Measurements from ENCODE around the gene FCER1G. TPM values are rescaled to one million over a fixed set of nuclear protein-coding genes. Genes with fewer than 3 reads are reported as not detected.

The FCER1G gene
- total RNA-seq, 1 donor: 0.43 TPM

DNA sequence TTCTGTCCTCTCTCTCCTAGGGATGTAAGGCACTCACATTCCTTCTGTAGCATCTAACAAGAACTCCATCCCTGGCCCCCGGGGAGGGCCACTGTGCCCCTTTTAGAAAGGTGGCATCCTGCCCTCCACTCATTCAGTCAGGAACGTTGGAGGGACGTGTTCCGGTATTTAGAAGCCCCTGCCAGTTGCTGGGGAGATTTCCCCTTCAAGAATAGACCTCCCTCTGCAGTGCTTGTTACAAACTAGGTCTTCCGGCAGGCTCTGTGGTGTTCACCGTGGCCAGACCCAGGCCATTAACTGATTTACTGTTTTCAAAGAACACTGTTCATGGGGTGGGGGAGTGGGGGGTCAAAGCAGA is 44.2 kb downstream of the FCER1G start:
- no peak for DNase-seq (ENCODE audit: low read depth)
- no peak for TF ChIP-seq CTCF (IDR thresholded peaks at IDR 0.05; ENCODE audit: insufficient read depth, low read depth, low read length)
- no peak overlapping the region for H3K4me3 ChIP-seq (ENCODE audit: low read depth, low read length)

GRCh38 chr1:161259765-161260164 is 44.7 kb downstream of the FCER1G start:
- DNase-seq (ENCODE audit: low read depth): no peak
- TF ChIP-seq CTCF (IDR thresholded peaks at IDR 0.05; ENCODE audit: insufficient read depth, low read depth, low read length): no peak
- H3K4me3 ChIP-seq (ENCODE audit: low read depth, low read length): no peak overlapping the region

- no peak for DNase-seq (ENCODE audit: low read depth)
- no peak overlapping the region for H3K4me3 ChIP-seq (ENCODE audit: low read depth, low read length)
Measured at GRCh38 chr1:161260376-161261260, 45.5 kb downstream of the FCER1G start.

DNA sequence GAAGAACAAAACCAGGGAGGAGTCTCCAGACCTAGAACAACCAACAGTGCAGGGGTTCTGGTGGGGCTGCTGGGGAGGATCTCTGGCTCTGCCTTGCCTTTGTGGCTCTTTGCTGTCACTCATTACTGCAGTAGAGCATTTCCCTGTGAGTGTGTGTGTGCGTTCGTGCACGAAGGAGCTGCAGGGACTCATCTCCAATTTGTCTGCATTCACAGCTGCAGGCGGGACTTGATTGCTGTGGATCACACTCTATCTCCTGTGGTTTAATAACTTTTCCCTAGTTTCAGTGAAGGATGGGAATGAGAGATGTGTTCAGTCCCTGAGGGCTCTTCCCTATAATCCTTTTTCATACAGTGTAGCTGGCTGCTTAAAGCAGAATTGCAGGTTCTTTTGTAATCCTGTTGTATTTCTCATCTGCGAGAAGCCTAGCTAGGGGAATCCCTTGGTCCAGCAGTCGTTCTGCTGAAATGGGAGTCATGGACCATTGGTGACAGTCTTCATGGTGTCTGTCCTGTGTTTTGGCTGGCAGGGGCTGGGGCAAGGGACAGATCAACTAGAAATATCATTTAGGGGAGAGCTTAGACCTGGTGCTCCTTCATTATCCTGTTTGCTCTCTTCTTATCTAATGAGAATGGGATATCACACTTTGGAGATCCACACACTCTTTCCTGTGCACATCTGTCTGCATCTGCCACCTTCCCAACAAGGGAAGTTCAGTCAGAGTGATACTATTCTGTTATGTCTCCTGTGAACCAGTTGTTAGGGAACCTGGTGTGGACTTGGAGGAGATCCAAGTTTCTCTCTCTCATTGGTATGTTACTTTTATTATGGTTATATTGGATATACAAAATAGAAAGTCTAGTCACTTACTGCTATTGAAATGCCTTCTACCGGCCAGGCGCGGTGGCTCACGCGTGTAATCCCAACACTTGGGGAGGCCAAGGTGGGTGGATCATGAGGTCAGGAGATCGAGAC is 46.5 kb downstream of the FCER1G start:
- no peak for TF ChIP-seq CTCF (IDR thresholded peaks at IDR 0.05; ENCODE audit: insufficient read depth, low read depth, low read length)
- DNase-seq (ENCODE audit: low read depth): no peak
- H3K4me3 ChIP-seq (ENCODE audit: low read depth, low read length): no peak overlapping the region

More at GRCh38 chr1:161260376-161261260, 45.5 kb downstream of the FCER1G start:
- TF ChIP-seq CTCF (IDR thresholded peaks at IDR 0.05; ENCODE audit: insufficient read depth, low read depth, low read length): no peak

DNA sequence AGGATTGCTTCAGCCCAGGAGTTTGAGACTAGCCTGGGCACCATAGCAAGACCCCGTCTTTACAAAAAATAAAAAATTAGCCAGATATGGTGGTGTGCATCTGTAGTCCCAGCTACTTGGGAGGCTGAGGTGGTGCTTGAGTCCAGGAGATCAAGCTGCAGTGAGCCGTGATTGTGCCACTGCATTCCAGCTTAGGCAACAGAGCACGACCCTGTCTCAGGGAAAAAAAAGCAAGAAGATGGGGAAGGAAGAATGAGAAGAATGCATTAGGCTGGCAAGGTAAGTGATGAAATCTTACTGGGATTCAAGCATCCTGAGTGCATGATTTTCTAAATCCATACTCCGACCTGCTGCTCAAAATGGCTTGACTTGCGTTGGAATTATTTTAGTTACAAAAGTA is 50.2 kb downstream of the FCER1G start:
- no peak for DNase-seq (ENCODE audit: low read depth)
- H3K4me3 ChIP-seq (ENCODE audit: low read depth, low read length): no peak overlapping the region
- TF ChIP-seq CTCF (IDR thresholded peaks at IDR 0.05; ENCODE audit: insufficient read depth, low read depth, low read length): no peak

DNA sequence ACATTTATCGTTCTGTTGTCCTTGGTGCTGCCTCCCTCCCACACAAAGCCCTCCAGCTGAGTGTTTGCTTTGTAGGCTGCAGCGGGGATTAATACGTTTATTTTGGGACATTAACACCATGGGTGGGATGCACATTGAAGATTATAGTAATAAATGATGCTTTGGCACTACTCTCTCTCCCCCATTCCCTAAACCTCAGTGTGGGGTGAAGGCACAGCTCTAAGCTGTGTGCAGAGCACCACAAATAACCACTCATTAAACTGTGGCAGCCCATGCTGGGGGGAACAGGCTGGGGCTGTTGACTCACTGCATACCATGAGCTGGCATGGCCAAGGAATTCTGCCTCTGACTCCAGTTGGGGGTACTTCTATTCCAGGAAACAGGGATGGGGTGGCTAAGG is 51.1 kb downstream of the FCER1G start:
- TF ChIP-seq CTCF (IDR thresholded peaks at IDR 0.05; ENCODE audit: insufficient read depth, low read depth, low read length): no peak
- no peak for DNase-seq (ENCODE audit: low read depth)
- H3K4me3 ChIP-seq (ENCODE audit: low read depth, low read length): no peak overlapping the region
